Upper lobe of left lung (tissue), 4 donors: ENCODE results near the gene KIF26B.

ENCODE experiments used
- CTCF ChIP-seq, 6 experiments: fragments of 450-650 bp in 4 of 6; fragments of 200-600 bp in 2 of 6; sonication (generic) in 2 of 6; IDR thresholded peaks; one replicate each; pipeline ENCODE4 v1.5.1; 2016 to 2019; ENCODE audit warnings: antibody characterized with exemption in 6 of 6
- POLR2A ChIP-seq, 4 donors: fragments of 450-650 bp; IDR thresholded peaks; one replicate each; pipeline ENCODE4 v1.5.1; 2016 to 2017; ENCODE audit warnings: antibody characterized with exemption in 4 of 4, mild to moderate bottlenecking in 2 of 4
- POLR2AphosphoS5 ChIP-seq, 2 donors: sonication (generic); formaldehyde crosslinking; IDR thresholded peaks; one replicate each; pipeline ENCODE4 v1.5.1; 2017; ENCODE audit warnings: antibody characterized with exemption in 2 of 2

- TF ChIP-seq POLR2AphosphoS5 (IDR thresholded peaks at IDR 0.05) (no peak), CTCF (IDR thresholded peaks at IDR 0.05) (no peak), POLR2A (IDR thresholded peaks at IDR 0.05) (no peak)
Measured at GRCh38 chr1:245578308-245578707, 423.5 kb downstream of the KIF26B start.
